VCaP (cell line): ENCODE data around the gene CCDC197.

ENCODE experiments used
- H3K27ac ChIP-seq: fragments of 450-650 bp; 2 replicates; pipeline ENCODE4 v1.5.1; 2017
- CTCF ChIP-seq: fragments of 450-650 bp; conservative IDR thresholded peaks from 2 replicates; pipeline ENCODE4 v1.5.1; 2017; ENCODE audit warnings: mild to moderate bottlenecking, moderate library complexity

Gene CCDC197

DNA sequence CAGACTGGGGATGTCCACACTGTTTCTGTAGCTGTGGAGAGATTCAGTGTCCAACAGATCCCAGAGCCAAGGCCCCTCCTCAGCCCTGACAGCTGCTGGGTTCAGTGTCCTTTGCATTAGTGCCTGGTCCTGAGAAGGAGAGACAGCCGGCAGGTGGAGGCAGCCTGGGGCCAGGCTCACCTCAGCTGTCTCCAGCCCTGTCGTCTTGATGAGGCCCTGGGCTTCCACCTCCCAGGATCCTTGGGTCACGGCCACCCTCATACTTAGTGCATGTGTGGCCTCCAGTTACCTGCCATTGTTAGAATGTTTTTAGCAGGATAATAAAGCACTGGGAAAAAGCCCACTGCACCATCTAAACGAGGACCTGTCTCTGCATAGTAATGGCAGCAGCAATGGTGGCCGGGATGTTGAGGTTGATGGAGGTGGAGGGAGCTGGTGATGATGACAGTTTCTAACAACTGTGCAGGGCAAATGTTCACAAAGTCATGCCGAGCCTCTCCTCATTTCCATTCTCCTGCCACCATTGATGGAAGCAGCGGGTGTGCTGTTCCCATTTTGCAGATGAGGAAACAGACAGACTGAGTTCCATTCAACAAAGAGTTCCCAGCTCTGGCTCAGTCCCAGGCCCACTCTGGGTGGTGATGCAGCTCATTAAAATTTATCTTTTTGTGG, 38.4 kb upstream of the CCDC197 start:
- no peak overlapping the region for H3K27ac ChIP-seq
- TF ChIP-seq CTCF: no peak

- H3K27ac ChIP-seq: no peak overlapping the region
Measured at GRCh38 chr14:93959239-93960107, 37.6 kb upstream of the CCDC197 start.

GRCh38 chr14:93960108-93960475, 37.0 kb upstream of the CCDC197 start:
- H3K27ac ChIP-seq: no peak overlapping the region
- TF ChIP-seq CTCF: no peak

More at GRCh38 chr14:93959239-93960107, 37.6 kb upstream of the CCDC197 start:
- TF ChIP-seq CTCF: no peak

DNA sequence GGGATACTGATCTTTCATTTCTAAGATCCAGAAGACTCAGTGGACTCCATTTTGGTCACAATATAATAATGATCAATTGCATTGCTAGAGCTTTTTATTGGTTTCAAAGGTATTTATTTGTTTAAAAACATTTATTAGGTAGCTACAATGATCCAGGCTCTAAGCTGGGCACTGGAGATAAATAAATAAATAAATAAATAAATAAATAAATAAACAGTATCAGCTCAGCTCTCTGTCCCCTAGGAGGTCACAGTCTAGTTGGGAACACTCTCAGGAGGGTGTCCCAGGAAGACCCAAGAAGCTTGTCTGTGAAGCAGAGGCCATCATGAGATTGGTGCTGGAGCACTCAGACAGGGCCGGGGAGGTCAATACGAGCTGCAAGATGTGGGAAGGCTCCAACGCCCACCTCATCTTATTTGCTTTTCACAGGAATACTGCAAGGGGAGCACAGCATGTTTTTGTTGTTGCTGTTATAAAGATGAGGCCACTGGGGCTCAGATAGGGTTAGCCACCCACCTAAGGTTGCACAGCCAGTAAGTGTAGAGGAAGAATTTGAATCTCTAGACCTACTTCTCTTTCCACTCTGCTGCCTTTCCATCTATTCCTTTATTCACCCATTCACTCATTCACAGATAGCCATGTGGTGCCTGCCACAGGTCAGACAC, 36.2 kb upstream of the CCDC197 start:
- TF ChIP-seq CTCF: no peak
- no peak overlapping the region for H3K27ac ChIP-seq

DNA sequence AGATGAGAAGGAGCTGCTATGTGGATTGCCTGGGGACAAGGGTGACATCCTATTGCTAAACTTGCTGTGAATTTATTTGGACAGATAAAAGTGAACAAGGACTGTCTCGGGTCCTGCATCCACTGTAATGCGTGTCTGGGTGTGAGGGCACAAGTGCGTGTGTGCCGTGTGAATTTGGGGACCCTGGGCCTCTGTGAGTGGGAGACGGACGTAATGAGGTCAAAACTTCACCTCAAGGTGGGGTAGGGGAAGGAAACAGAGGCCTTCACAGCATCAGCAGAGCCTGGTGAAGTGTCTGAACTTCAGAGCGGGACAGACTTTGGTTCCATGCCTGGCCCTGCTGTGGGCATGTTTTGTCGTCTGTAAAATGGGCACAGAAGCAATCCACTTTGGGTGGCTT, 35.5 kb upstream of the CCDC197 start:
- TF ChIP-seq CTCF: no peak
- H3K27ac ChIP-seq: no peak overlapping the region

DNA sequence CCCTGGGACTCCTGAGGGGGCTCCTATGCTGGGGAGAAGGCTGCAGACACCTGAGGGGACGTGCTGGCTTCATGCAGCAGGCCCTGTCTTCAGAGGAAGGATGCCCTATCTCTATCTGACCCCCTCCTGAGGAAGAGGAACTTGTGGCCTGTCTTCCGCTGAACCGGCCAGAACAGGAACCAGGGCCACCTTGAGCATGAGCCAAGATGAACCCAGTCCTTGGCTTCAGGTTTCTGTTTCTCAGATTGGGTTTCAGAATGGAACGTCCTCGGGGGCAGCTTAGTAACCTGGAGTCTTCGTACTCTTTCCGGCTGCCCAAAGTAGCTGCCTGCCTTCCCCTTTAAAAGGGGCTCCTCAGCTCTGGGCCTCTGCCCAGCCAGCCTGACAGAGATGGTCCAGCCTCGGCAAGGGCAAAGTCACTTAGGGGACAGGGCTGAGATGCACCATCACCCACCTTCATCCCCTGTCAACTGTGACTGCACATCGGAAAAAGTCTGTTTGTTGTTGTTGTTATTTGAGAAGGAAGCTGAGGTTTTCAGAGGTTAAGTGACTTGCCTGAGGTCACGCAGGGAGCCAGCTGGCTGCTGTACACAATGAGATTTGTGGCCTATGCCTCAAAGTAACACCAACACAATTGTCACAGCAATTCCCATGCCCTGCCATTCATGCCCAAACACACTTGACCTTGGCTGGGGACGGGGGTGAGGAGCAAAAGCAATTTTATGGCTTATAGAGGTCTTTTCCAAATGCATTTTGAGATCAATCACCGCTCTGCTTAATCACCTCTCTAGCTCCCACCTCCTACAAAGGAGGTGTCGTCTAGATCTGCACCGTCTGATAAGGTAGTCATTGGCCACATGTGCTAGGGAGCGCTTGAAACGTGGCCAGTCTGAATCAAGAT, 34.1 kb upstream of the CCDC197 start:
- no peak for TF ChIP-seq CTCF
- no peak overlapping the region for H3K27ac ChIP-seq
